CD8-positive, alpha-beta memory T cell (primary cell): Measurements from ENCODE around the gene SPDYE1. TPM values are rescaled to one million over a fixed set of nuclear protein-coding genes. Genes with fewer than 3 reads are reported as not detected.

Experiments used
- CTCF ChIA-PET: fragments of 350-600 bp; sonication (Branson Sonifier 250); formaldehyde crosslinking; loops from one replicate; lab custom pipeline; 2021; ENCODE audit warnings: antibody characterized with exemption; lab: Charles Lee
- POLR2A ChIA-PET: fragments of 350-600 bp; sonication (Branson Sonifier 250); formaldehyde crosslinking; loops from one replicate; lab custom pipeline; 2021; ENCODE audit warnings: antibody characterized with exemption; lab: Charles Lee
- DNase-seq, 5 donors: peaks; one replicate each; pipeline versions ENCODE4 v3.0.0 to v3.0.0-alpha.2; 2020 to 2022; ENCODE audit warnings: mixed read lengths in 1 of 5
- H3K27ac ChIP-seq: one replicate; pipeline ENCODE4 v1.7.0; 2013; ENCODE audit warnings: low read depth, mild to moderate bottlenecking, low read length, moderate library complexity
- H3K27me3 ChIP-seq: 2 replicates; pipeline ENCODE4 v1.7.0; 2013; ENCODE audit warnings: low read length, mild to moderate bottlenecking; ENCODE audit not compliant: insufficient read depth, poor library complexity, severe bottlenecking
- H3K36me3 ChIP-seq: 2 replicates; pipeline ENCODE4 v1.7.0; 2013; ENCODE audit warnings: mild to moderate bottlenecking, low read length, moderate library complexity; ENCODE audit not compliant: insufficient read depth
- H3K4me1 ChIP-seq: 2 replicates; pipeline ENCODE4 v1.7.0; 2013; ENCODE audit warnings: mild to moderate bottlenecking, low read length, moderate library complexity; ENCODE audit not compliant: insufficient read depth
- H3K4me3 ChIP-seq: 2 replicates; pipeline ENCODE4 v1.7.0; 2013; ENCODE audit warnings: mild to moderate bottlenecking, low read length
- H3K9me3 ChIP-seq: 2 replicates; pipeline ENCODE4 v1.7.0; 2013; ENCODE audit warnings: mild to moderate bottlenecking, low read length
- H3K27ac Mint-ChIP-seq, 8 donors: one replicate each; pipeline ENCODE4 v1.8.0; 2020 to 2021; ENCODE audit warnings: mixed read lengths in 8 of 8, mild to moderate bottlenecking in 6 of 8, inconsistent platforms in 3 of 8, moderate library complexity in 3 of 8
- H3K27me3 Mint-ChIP-seq, 2 donors: one replicate each; pipeline ENCODE4 v1.8.0; 2020 to 2021; ENCODE audit warnings: mixed read lengths in 2 of 2, mild to moderate bottlenecking in 1 of 2, moderate library complexity in 1 of 2
- H3K36me3 Mint-ChIP-seq, 3 donors: one replicate each; pipeline ENCODE4 v1.8.0; 2020 to 2021; ENCODE audit warnings: mixed read lengths in 3 of 3, inconsistent platforms in 1 of 3, mild to moderate bottlenecking in 1 of 3
- H3K4me1 Mint-ChIP-seq, 3 donors: one replicate each; pipeline ENCODE4 v1.8.0; 2020 to 2021; ENCODE audit warnings: mixed read lengths in 3 of 3, inconsistent platforms in 1 of 3, mild to moderate bottlenecking in 1 of 3
- H3K4me3 Mint-ChIP-seq, 7 donors: one replicate each; pipeline ENCODE4 v1.8.0; 2020 to 2021; ENCODE audit warnings: mixed read lengths in 7 of 7, mild to moderate bottlenecking in 6 of 7, moderate library complexity in 4 of 7, inconsistent platforms in 2 of 7
- H3K9me3 Mint-ChIP-seq, 5 donors: one replicate each; pipeline ENCODE4 v1.8.0; 2020 to 2022; ENCODE audit warnings: mixed read lengths in 5 of 5, mild to moderate bottlenecking in 3 of 5, moderate library complexity in 2 of 5, inconsistent platforms in 1 of 5
- polyA plus RNA-seq: library from polyadenylated mRNA; unstranded; fragments of 300-500 nt; fragmentation: Illumina TruSeq; gene quantifications from one replicate; pipeline ENCODE4 v1.2.3, GENCODE V29; 2021
- total RNA-seq, 2 experiments: library from RNA; stranded (reverse); gene quantifications; one replicate each; pipeline ENCODE4 v1.2.3, GENCODE V29; 2021

Gene SPDYE1
- total and polyA plus RNA-seq, 3 experiments from 2014 or later: 0.25 TPM; not detected in 2

DNA sequence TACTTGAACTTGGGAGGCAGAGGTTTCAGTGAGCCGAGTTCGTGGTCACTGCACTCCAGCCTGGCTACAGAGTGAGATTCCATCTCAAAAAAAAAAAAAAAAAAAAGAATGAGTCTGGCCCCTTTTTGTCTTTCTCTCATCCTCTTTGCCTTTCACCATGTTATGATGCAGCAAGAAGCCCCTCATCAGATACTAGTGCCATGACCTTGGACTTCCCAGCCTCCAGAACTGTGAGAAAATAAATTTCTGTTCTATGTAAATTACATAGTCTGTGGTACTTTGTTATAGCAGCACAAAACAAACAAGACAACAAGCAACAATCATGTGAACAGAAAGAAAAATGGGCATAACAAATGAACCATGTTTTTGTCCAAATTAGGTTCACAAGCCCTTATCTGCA lies 44.5 kb downstream of the SPDYE1 start:
- Histone ChIP-seq H3K4me1 (peaks cover 30% of the 10 kb centered on the region), H3K36me3 (peaks cover 6% of the 10 kb centered on the region), H3K4me3 (no peak overlapping the region), H3K27me3 (no peaks in the 10 kb centered on the region), H3K9me3 (no peaks in the 10 kb centered on the region), H3K27ac (no peak overlapping the region)
- ChIA-PET POLR2A (no interaction called here), CTCF (no interaction called here)
- Mint-ChIP-seq H3K9me3 (no peaks in the 10 kb centered on the region), H3K4me1 (peaks cover 33 to 50% (median 36%) of the 10 kb centered on the region in 3 donors), H3K4me3 (peak overlapping the region in 5 of 7 donors; percentile 44 to 75 (median 64)), H3K27ac (peak overlapping the region in 4 of 8 donors; percentile 36 to 82 (median 52)), H3K36me3 (peaks cover 0 to 22% (median 9%) of the 10 kb centered on the region in 3 donors), H3K27me3 (no peaks in the 10 kb centered on the region)
- peak in 1 of 5 donors; percentile 17 for DNase-seq

- Histone ChIP-seq H3K27me3 (no peaks in the 10 kb centered on the region), H3K4me3 (peak overlapping the region; percentile 90), H3K9me3 (no peaks in the 10 kb centered on the region), H3K27ac (peak overlapping the region; percentile 80), H3K36me3 (peaks cover 11% of the 10 kb centered on the region), H3K4me1 (peaks cover 45% of the 10 kb centered on the region)
- ChIA-PET POLR2A (interaction anchor here (0.7 to 1.9 kb wide), 8 partner anchors 10 to 842 kb away, joined by 3 to 11 read pairs (median 4); partner anchors contain the start of genes PGAM2 and PURB), CTCF (interaction anchor here (1.3 to 2.0 kb wide), 2 partner anchors 12 to 24 kb away, joined by 4 to 6 read pairs; no protein-coding TSS in a partner anchor)
- H3K36me3 Mint-ChIP-seq: peaks cover 0 to 33% (median 9%) of the 10 kb centered on the region in 3 donors
- peak in 1 of 5 donors; percentile 26 for DNase-seq
- H3K4me3 Mint-ChIP-seq: peak overlapping the region; percentile 90 to 95 (median 93)
- no peaks in the 10 kb centered on the region for H3K9me3 Mint-ChIP-seq
- H3K4me1 Mint-ChIP-seq: peaks cover 44 to 64% (median 46%) of the 10 kb centered on the region in 3 donors
- peak overlapping the region; percentile 94 to 99 (median 98) for H3K27ac Mint-ChIP-seq
- no peaks in the 10 kb centered on the region for H3K27me3 Mint-ChIP-seq
Measured at GRCh38 chr7:44043902-44044301, 46.2 kb downstream of the SPDYE1 start.

DNA sequence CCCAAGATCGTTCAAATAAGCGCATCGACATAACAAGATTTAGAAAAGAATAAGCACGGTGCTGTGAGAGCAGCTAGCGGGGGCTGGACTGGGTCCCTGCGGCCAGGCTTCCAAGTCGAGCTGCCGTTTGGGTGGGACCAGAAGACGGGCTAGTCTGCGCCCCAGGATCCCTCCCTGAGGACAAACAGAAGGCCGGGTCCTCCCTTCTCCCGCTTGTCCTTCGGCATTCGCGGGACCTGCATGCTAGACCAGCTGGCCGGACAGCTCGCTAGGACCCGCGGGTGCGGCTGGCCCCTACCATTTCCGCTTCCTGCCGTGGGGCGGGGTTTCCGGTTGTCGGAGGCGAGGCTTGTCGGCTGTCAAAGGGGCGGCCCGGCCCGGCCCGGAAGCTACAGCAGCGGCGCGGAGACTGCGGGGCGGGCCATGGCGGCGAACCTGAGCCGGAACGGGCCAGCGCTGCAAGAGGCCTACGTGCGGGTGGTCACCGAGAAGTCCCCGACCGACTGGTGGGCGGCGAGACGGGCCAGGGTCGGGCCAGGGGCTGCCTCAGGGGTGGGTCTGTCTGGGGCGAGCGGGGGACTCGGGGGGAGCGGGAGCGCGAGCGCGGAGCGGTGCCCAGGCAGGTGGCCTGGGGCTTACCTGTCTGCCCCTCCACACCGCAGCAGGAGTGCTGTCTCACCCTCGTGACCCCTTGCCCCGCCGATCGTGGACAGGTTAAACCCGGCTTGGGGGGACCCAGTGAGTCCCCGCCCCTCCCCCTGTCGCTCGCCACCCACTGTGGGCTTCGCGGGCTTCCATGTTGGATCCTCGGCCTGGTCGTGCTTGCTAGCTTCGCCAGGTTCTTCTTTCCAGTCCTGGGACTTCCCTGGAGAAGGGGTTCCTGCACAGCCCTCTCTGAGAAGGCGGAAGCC lies 46.9 kb downstream of the SPDYE1 start, which contains the start of gene DBNL:
Gene DBNL, plus strand, starts transcription at position 388 of the 911 bp plus-strand sequence. Its CDS starts 36 bp downstream, at position 424.
- Mint-ChIP-seq H3K36me3 (peaks cover 0 to 37% (median 7%) of the 10 kb centered on the region in 3 donors), H3K4me1 (peaks cover 41 to 65% (median 45%) of the 10 kb centered on the region in 3 donors), H3K27ac (peak within 1 kb of the TSS; percentile 94 to 99 (median 98)), H3K9me3 (no peaks in the 10 kb centered on the region), H3K27me3 (no peaks in the 10 kb centered on the region), H3K4me3 (peak within 1 kb of the TSS; percentile 90 to 95 (median 93))
- Histone ChIP-seq H3K4me3 (peak within 1 kb of the TSS; percentile 90), H3K36me3 (peaks cover 13% of the 10 kb centered on the region), H3K27ac (peak within 1 kb of the TSS; percentile 80), H3K4me1 (peaks cover 49% of the 10 kb centered on the region), H3K27me3 (no peaks in the 10 kb centered on the region), H3K9me3 (no peaks in the 10 kb centered on the region)
- peak; percentile 78 to 91 (median 87) for DNase-seq
- ChIA-PET CTCF (interaction anchor here (0.7 to 2.0 kb wide), 4 partner anchors 11 to 119 kb away, joined by 3 to 6 read pairs (median 4); no protein-coding TSS in a partner anchor), POLR2A (interaction anchor here (0.6 to 1.9 kb wide), 9 partner anchors 9 to 841 kb away, joined by 3 to 11 read pairs (median 4); partner anchors contain the start of genes PGAM2 and PURB)

DNA sequence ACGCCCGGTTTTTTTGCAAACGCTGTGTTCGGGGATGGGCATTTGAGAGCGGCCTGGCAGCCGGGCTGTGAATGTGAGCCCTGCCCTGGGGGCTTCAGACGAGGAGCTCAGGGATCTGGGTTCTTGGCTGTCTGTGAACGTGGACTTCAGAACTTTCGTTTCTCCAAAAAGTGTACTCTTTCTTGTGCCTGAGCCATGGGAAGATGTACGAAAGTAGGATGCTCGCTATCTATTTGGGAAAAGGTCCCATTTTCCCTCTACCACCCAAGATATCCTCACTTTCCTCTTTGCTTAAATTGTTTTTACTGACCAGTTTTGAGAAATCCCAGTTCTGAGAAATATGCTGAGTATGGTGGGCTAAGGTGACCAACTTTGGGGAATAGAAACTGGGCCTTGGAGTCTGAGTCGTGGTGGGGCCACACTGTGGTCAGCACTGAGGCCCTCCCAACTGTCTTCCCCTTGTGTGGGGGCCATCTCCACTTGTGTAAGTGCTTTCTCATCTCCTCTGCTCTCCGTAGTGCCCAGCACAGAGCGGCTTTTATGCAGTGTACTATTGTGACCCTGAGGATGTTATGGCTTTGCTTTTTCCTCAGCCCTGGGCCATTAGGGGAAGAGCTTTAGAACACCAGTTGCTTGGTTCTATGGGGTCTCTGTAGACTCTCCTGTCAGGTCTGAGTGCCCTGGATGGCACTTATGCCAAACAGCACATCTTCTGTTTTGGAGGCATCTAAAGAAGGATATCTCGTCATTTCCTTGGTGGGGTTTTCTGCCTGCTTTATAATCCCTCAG lies 47.7 kb downstream of the SPDYE1 start:
- Histone ChIP-seq H3K4me3 (peak overlapping the region; percentile 90), H3K27me3 (no peaks in the 10 kb centered on the region), H3K27ac (peak overlapping the region; percentile 80), H3K4me1 (peaks cover 57% of the 10 kb centered on the region), H3K36me3 (peaks cover 21% of the 10 kb centered on the region), H3K9me3 (no peaks in the 10 kb centered on the region)
- H3K4me1 Mint-ChIP-seq: peaks cover 48 to 73% (median 54%) of the 10 kb centered on the region in 3 donors
- peaks cover 0 to 46% (median 7%) of the 10 kb centered on the region in 3 donors for H3K36me3 Mint-ChIP-seq
- H3K27ac Mint-ChIP-seq: peak overlapping the region; percentile 94 to 99 (median 98)
- peak overlapping the region; percentile 90 to 95 (median 93) for H3K4me3 Mint-ChIP-seq
- no peaks in the 10 kb centered on the region for H3K27me3 Mint-ChIP-seq
- POLR2A ChIA-PET: interaction anchor here (0.6 to 1.9 kb wide), 4 partner anchors 19 to 686 kb away, joined by 3 to 11 read pairs (median 7); partner anchors contain the start of gene PGAM2
- CTCF ChIA-PET: interaction anchor here (1.2 to 2.0 kb wide), 2 partner anchors 26 to 36 kb away, joined by 3 to 4 read pairs; no protein-coding TSS in a partner anchor
- H3K9me3 Mint-ChIP-seq: no peaks in the 10 kb centered on the region
- peak in 2 of 5 donors; percentile 18 to 44 for DNase-seq

DNA sequence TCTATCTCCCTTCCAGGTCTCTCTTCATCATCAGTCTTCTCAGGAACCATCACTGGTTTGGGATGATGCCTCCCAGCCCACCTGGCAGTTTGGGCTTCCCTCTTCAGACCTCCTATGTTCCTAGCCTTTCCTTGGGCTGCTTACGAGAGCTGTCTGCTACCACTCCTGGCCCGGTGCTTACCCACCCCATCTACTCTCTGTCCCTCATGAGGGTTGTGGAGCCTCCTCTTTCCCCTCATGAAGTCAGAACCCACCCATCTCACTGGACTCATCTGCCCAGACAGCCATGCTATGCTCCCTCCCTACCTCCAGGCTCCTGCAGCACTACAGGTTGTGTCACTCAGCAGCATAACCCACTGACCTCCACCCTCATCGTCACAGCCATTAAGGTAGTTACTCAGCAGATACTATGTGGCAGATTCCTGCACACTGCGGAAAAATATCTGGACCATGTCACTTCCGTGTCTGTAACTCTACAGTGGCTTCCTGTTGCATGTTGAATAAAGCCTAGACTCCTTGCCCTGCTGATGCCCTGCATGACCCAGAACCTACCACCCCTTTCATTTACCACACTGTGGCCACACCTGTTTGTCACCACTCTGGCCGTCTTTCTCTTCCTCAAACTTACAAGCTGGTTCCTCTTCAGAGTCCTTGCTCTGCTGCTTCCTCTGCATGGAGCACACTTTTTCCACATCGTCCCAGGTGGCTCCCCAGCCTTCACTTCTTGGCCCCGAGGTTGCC lies 48.8 kb downstream of the SPDYE1 start:
- peak in 4 of 5 donors; percentile 26 to 53 (median 45) for DNase-seq
- ChIA-PET CTCF (no interaction called here), POLR2A (no interaction called here)
- no peaks in the 10 kb centered on the region for H3K27me3 Mint-ChIP-seq
- H3K4me3 Mint-ChIP-seq: peak overlapping the region; percentile 90 to 95 (median 93)
- Histone ChIP-seq H3K27ac (peak overlapping the region; percentile 80), H3K36me3 (peaks cover 29% of the 10 kb centered on the region), H3K4me3 (peak overlapping the region; percentile 90), H3K9me3 (no peaks in the 10 kb centered on the region), H3K4me1 (peaks cover 68% of the 10 kb centered on the region), H3K27me3 (no peaks in the 10 kb centered on the region)
- peaks cover 0 to 57% (median 7%) of the 10 kb centered on the region in 3 donors for H3K36me3 Mint-ChIP-seq
- H3K9me3 Mint-ChIP-seq: no peaks in the 10 kb centered on the region
- H3K27ac Mint-ChIP-seq: peak overlapping the region; percentile 94 to 99 (median 98)
- H3K4me1 Mint-ChIP-seq: peaks cover 50 to 77% (median 63%) of the 10 kb centered on the region in 3 donors

DNA sequence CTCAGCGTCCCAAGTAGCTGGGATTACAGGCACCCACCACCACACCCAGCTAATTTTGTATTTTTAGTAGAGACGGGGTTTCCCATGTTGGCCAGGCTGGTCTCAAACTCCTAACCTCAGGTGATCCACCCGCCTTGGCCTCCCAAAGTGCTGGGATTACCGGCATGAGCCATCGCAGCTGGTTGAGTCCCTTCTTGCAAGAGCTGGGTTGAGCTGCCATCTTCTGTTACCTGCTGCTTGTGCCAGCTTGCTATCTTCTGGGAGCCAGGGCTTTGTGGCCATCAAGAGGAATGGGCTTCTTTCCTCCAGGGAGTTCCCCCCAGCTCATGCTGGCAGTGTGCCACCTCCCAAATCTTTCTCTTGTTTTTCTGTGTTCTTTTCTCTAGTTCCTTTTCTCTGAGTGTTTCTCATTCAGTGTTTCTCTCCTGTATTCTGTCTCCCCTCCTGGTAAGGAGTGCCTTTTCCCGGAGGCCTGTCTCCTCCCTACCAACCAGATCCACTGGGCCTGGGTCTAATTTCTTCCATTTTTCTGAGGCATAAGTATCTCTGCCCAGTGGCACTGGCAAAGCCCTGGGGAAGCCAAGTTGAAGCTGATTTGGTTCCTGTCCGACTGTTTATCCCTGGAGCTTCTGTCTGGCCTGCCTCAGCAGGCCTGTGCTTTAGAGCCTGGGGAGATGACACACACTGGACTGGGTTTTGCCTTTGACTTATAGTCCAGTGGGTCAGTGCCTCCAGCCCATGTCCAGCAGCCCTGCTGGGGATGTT lies 50.5 kb downstream of the SPDYE1 start:
- H3K9me3 ChIP-seq: no peaks in the 10 kb centered on the region
- H3K4me3 ChIP-seq: no peak overlapping the region
- H3K36me3 Mint-ChIP-seq: peaks cover 0 to 72% (median 7%) of the 10 kb centered on the region in 3 donors
- peaks cover 53 to 84% (median 77%) of the 10 kb centered on the region in 3 donors for H3K4me1 Mint-ChIP-seq
- no peak overlapping the region for H3K27ac ChIP-seq
- peaks cover 84% of the 10 kb centered on the region for H3K4me1 ChIP-seq
- H3K9me3 Mint-ChIP-seq: no peaks in the 10 kb centered on the region
- H3K4me3 Mint-ChIP-seq: peak overlapping the region in 5 of 7 donors; percentile 6 to 95 (median 38)
- peaks cover 42% of the 10 kb centered on the region for H3K36me3 ChIP-seq
- H3K27me3 Mint-ChIP-seq: no peaks in the 10 kb centered on the region
- ChIA-PET POLR2A (interaction anchor here (0.6 kb wide), 1 partner anchor 532 kb away, joined by 4 read pairs; no protein-coding TSS in a partner anchor), CTCF (no interaction called here)
- H3K27ac Mint-ChIP-seq: peak overlapping the region; percentile 9 to 99 (median 86)
- H3K27me3 ChIP-seq: no peaks in the 10 kb centered on the region
- no peak for DNase-seq
